Stimulated activated CD4-positive, alpha-beta T cell treated with anti-CD3 and anti-CD28 coated beads, Interleukin-1b, Interleukin-23, amount 100 ng/mL, for 4 hours (primary cell): ENCODE measurements around the gene UBE2L6.
A peak's percentile ranks its signal among the peaks of the same experiment; 100 is the strongest.

ENCODE experiments used
- DNase-seq, 2 donors: peaks; one replicate each; pipeline ENCODE4 v3.0.0-alpha.2; 2020; ENCODE audit warnings: low read depth in 2 of 2

Gene UBE2L6

GRCh38 chr11:57530215-57530595 is 37.3 kb downstream of the UBE2L6 start:
- DNase-seq, result no peak

- DNase-seq, result no peak
Observed at GRCh38 chr11:57529012-57529411, 38.5 kb downstream of the UBE2L6 start.

GRCh38 chr11:57527056-57527631 is 40.3 kb downstream of the UBE2L6 start:
- peak; percentile 67 to 71 for DNase-seq

- DNase-seq, result no peak
Observed at GRCh38 chr11:57523419-57523818, 44.1 kb downstream of the UBE2L6 start.

- DNase-seq, result no peak
Observed at GRCh38 chr11:57521116-57521515, 46.4 kb downstream of the UBE2L6 start.

GRCh38 chr11:57516061-57516443 is 51.4 kb downstream of the UBE2L6 start:
- DNase-seq, result no peak

GRCh38 chr11:57515332-57516060 is 52.0 kb downstream of the UBE2L6 start, which contains the start of gene SLC43A1:
TSS of gene SLC43A1 (minus strand) at chr11:57515702. CDS start at chr11:57514111, 1,591 bp downstream.
- DNase-seq, result peak in 1 of 2 donors; percentile 39

- DNase-seq, result peak; percentile 21 to 54
Observed at GRCh38 chr11:57514538-57515331, 52.7 kb downstream of the UBE2L6 start.

- peak in 1 of 2 donors; percentile 32 for DNase-seq
Observed at GRCh38 chr11:57513911-57514537, 53.4 kb downstream of the UBE2L6 start.

GRCh38 chr11:57513452-57513795 is 54.0 kb downstream of the UBE2L6 start:
- DNase-seq, result no peak

GRCh38 chr11:57512646-57513451 is 54.6 kb downstream of the UBE2L6 start:
- DNase-seq, result no peak

- DNase-seq, result no peak
Observed at GRCh38 chr11:57511741-57512430, 55.6 kb downstream of the UBE2L6 start.

GRCh38 chr11:57508341-57509170 is 58.9 kb downstream of the UBE2L6 start:
- no peak for DNase-seq

GRCh38 chr11:57506522-57506921 is 61.0 kb downstream of the UBE2L6 start:
- DNase-seq, result no peak

- DNase-seq, result no peak
Observed at GRCh38 chr11:57504511-57504910, 63.0 kb downstream of the UBE2L6 start.

GRCh38 chr11:57502870-57503269 is 64.6 kb downstream of the UBE2L6 start:
- no peak for DNase-seq

- DNase-seq, result no peak
Observed at GRCh38 chr11:57502376-57502775, 65.1 kb downstream of the UBE2L6 start.

- DNase-seq, result no peak
Observed at GRCh38 chr11:57501953-57502352, 65.5 kb downstream of the UBE2L6 start.
